NOMO-1 treated with dmso at 0.1 percent for 144 hours (cell line): ENCODE measurements around the gene FOXD4L6.
"Not testable (repeated sequence)": the region's sequence is repeated elsewhere in the genome, so short reads cannot be mapped to it uniquely, and the experiment has no call there.

Experiments
- DNase-seq: peaks from one replicate; lab custom pipeline; 2025; ENCODE audit not compliant: unreplicated experiment; lab: John Stamatoyannopoulos, UW

FOXD4L6 gene

GRCh38 chr9:41104542-41104941 lies 23.9 kb downstream of the FOXD4L6 start:
- not testable (repeated sequence) for DNase-seq

GRCh38 chr9:41100508-41100907 lies 28.0 kb downstream of the FOXD4L6 start:
- DNase-seq: not testable (repeated sequence)

- not testable (repeated sequence) for DNase-seq
Measured at GRCh38 chr9:41098759-41099158, 29.7 kb downstream of the FOXD4L6 start.

- not testable (repeated sequence) for DNase-seq
Measured at GRCh38 chr9:41095060-41095459, 33.4 kb downstream of the FOXD4L6 start.

GRCh38 chr9:41094010-41094773 lies 34.3 kb downstream of the FOXD4L6 start:
- DNase-seq: not testable (repeated sequence)

- DNase-seq: not testable (repeated sequence)
Measured at GRCh38 chr9:41090922-41091321, 37.6 kb downstream of the FOXD4L6 start.

- DNase-seq: not testable (repeated sequence)
Measured at GRCh38 chr9:41090386-41090785, 38.1 kb downstream of the FOXD4L6 start.

- not testable (repeated sequence) for DNase-seq
Measured at GRCh38 chr9:41088450-41089059, 39.9 kb downstream of the FOXD4L6 start.

GRCh38 chr9:41087929-41088328 lies 40.6 kb downstream of the FOXD4L6 start:
- DNase-seq: not testable (repeated sequence)

- not testable (repeated sequence) for DNase-seq
Measured at GRCh38 chr9:41087157-41087780, 41.2 kb downstream of the FOXD4L6 start.

- DNase-seq: not testable (repeated sequence)
Measured at GRCh38 chr9:41086685-41087084, 41.8 kb downstream of the FOXD4L6 start.

- not testable (repeated sequence) for DNase-seq
Measured at GRCh38 chr9:41086215-41086614, 42.3 kb downstream of the FOXD4L6 start.

- not testable (repeated sequence) for DNase-seq
Measured at GRCh38 chr9:41082358-41082757, 46.1 kb downstream of the FOXD4L6 start.

GRCh38 chr9:41079464-41079863 lies 49.0 kb downstream of the FOXD4L6 start:
- not testable (repeated sequence) for DNase-seq

GRCh38 chr9:41077586-41077985 lies 50.9 kb downstream of the FOXD4L6 start:
- DNase-seq: not testable (repeated sequence)
